ENCODE results near the gene GALNT7. TPM values are rescaled to one million over a fixed set of nuclear protein-coding genes. Genes with fewer than 3 reads are reported as not detected.

Gene GALNT7
- total and polyA plus RNA-seq, 4 donors = 9.3 to 32.7 (median 14.3) TPM

GRCh38 chr4:173253561-173253960 lies 85.0 kb downstream of the GALNT7 start:
- TF ChIP-seq, protein P1, sequence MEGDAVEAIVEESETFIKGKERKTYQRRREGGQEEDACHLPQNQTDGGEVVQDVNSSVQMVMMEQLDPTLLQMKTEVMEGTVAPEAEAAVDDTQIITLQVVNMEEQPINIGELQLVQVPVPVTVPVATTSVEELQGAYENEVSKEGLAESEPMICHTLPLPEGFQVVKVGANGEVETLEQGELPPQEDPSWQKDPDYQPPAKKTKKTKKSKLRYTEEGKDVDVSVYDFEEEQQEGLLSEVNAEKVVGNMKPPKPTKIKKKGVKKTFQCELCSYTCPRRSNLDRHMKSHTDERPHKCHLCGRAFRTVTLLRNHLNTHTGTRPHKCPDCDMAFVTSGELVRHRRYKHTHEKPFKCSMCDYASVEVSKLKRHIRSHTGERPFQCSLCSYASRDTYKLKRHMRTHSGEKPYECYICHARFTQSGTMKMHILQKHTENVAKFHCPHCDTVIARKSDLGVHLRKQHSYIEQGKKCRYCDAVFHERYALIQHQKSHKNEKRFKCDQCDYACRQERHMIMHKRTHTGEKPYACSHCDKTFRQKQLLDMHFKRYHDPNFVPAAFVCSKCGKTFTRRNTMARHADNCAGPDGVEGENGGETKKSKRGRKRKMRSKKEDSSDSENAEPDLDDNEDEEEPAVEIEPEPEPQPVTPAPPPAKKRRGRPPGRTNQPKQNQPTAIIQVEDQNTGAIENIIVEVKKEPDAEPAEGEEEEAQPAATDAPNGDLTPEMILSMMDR (IDR thresholded peaks at IDR 0.05; ENCODE audit: control extremely low read depth, extremely low read depth) = no peak
- Histone ChIP-seq H3K27me3 (ENCODE audit: control insufficient read depth in 3 of 3, insufficient read depth in 3 of 3, low read length in 2 of 3) (no peaks in the 10 kb centered on the region), H3K27ac (ENCODE audit: low read depth in 1 of 2, low read length in 1 of 2) (no peak overlapping the region), H3K36me3 (ENCODE audit: control insufficient read depth in 4 of 4, insufficient read depth in 4 of 4, low read length in 4 of 4) (no peaks in the 10 kb centered on the region), H3K9me3 (ENCODE audit: control insufficient read depth in 4 of 4, insufficient read depth in 3 of 4, low read length in 3 of 4) (no peaks in the 10 kb centered on the region), H3K4me3 (no peak overlapping the region), H3K9ac (ENCODE audit: insufficient read depth in 1 of 2, low read length in 2 of 2) (no peak overlapping the region), H3K4me1 (ENCODE audit: control insufficient read depth in 5 of 5, insufficient read depth in 5 of 5, low read length in 5 of 5) (no peaks in the 10 kb centered on the region)
- no peak for ATAC-seq (ENCODE audit: insufficient read depth, low FRiP score)
- 84 to 89% methylated on average over 2 of the region's 2 CpGs for WGBS, 2 donors
- no peak for DNase-seq

GRCh38 chr4:173254646-173255045 lies 86.0 kb downstream of the GALNT7 start:
- H3K27ac ChIP-seq (ENCODE audit: low read depth in 1 of 2, low read length in 1 of 2) = no peak overlapping the region
- H3K4me1 ChIP-seq (ENCODE audit: control insufficient read depth in 5 of 5, insufficient read depth in 5 of 5, low read length in 5 of 5) = no peaks in the 10 kb centered on the region
- TF ChIP-seq, protein P1 (IDR thresholded peaks at IDR 0.05; ENCODE audit: control extremely low read depth, extremely low read depth) = no peak
- H3K27me3 ChIP-seq (ENCODE audit: control insufficient read depth in 3 of 3, insufficient read depth in 3 of 3, low read length in 2 of 3) = no peaks in the 10 kb centered on the region
- H3K4me3 ChIP-seq = no peak overlapping the region
- DNase-seq (no peak), ATAC-seq (ENCODE audit: insufficient read depth, low FRiP score) (no peak)
- H3K9ac ChIP-seq (ENCODE audit: insufficient read depth in 1 of 2, low read length in 2 of 2) = no peak overlapping the region
- H3K36me3 ChIP-seq (ENCODE audit: control insufficient read depth in 4 of 4, insufficient read depth in 4 of 4, low read length in 4 of 4) = no peaks in the 10 kb centered on the region
- H3K9me3 ChIP-seq (ENCODE audit: control insufficient read depth in 4 of 4, insufficient read depth in 3 of 4, low read length in 3 of 4) = no peaks in the 10 kb centered on the region

DNA sequence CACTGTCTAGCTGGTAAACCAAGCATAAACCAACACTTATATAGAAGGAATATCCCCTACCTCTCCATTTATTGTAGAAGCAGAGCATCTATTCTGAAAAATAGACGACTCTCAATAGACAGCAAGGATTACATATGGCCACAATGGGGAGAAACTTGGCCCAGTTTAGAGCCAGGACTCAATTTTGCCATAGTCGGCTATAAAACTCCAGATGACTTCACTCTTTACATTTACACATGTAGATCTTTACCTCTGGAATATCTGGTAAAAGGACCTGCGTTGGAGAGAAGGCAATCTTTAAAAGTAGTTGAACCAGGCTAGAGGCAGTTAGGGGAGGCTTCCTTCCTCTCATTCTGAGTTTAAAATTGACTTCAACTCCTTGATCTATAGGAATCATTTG lies 88.2 kb downstream of the GALNT7 start:
- Histone ChIP-seq H3K4me1 (ENCODE audit: control insufficient read depth in 5 of 5, insufficient read depth in 5 of 5, low read length in 5 of 5) (no peaks in the 10 kb centered on the region), H3K4me3 (no peak overlapping the region), H3K9ac (ENCODE audit: insufficient read depth in 1 of 2, low read length in 2 of 2) (no peak overlapping the region), H3K27me3 (ENCODE audit: control insufficient read depth in 3 of 3, insufficient read depth in 3 of 3, low read length in 2 of 3) (no peaks in the 10 kb centered on the region), H3K27ac (ENCODE audit: low read depth in 1 of 2, low read length in 1 of 2) (no peak overlapping the region), H3K9me3 (ENCODE audit: control insufficient read depth in 4 of 4, insufficient read depth in 3 of 4, low read length in 3 of 4) (no peaks in the 10 kb centered on the region), H3K36me3 (ENCODE audit: control insufficient read depth in 4 of 4, insufficient read depth in 4 of 4, low read length in 4 of 4) (no peaks in the 10 kb centered on the region)
- no peak for ATAC-seq (ENCODE audit: insufficient read depth, low FRiP score)
- TF ChIP-seq, protein P1 (IDR thresholded peaks at IDR 0.05; ENCODE audit: control extremely low read depth, extremely low read depth) = no peak
- DNase-seq = no peak
- WGBS, 2 donors = 76 to 80% methylated on average over 3 of the region's 3 CpGs
